Pulmonary artery endothelial cell (primary cell): ENCODE results near the gene BTBD9. TPM values are rescaled to one million over a fixed set of nuclear protein-coding genes. Genes with fewer than 3 reads are reported as not detected.
"Not testable (repeated sequence)": the region's sequence is repeated elsewhere in the genome, so short reads cannot be mapped to it uniquely, and the experiment has no call there.

Experiments
- DNase-seq: peaks from one replicate; pipeline ENCODE4 v3.0.0-alpha.2; 2011; ENCODE audit warnings: low read depth, low spot score
- total RNA-seq: library from RNA; depleted of rRNA; stranded (reverse); fragments of >200 nt; gene quantifications from 2 replicates; pipeline ENCODE4 v1.2.3, GENCODE V29; 2014

The BTBD9 gene
- total RNA-seq, 1 donor from 2014 or later: 7.6 TPM

DNA sequence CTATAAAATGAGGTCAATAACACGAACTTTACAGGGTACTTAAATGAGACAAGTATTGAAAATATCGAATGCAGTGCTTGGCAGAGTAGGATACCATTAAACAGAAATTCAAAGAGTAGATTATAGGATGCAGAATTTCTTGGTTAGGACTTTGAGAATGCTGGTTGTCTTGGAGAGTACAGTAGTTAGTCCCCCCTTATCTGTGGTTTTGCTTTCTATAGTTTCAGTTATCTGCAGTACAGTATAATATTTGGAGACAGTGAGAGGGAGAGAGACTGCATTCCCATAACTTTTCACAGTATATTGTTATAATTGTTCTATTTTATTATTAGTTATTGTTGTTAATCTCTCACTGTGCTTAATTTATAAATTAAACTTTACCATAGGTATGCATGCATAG is 290.5 kb downstream of the BTBD9 start:
- no peak for DNase-seq

DNA sequence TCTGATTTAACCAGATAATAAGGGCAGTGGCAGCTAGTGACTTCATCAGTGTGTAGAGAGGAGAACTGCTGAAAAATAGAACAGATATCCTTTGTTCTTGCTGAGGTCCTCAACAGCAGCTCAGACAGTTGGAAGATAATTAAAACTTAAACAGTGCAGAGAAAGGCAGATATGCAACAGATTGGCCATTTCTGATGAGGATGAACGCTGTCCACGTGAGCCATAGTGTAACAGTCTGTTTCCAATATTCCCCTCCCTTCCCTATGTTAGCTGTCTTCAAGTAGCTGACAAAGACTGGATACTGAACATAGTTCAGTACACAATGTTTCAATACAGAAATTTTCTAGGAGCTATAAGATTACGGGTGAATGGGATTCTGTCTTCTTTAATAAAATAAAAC is 291.4 kb downstream of the BTBD9 start:
- no peak for DNase-seq

DNA sequence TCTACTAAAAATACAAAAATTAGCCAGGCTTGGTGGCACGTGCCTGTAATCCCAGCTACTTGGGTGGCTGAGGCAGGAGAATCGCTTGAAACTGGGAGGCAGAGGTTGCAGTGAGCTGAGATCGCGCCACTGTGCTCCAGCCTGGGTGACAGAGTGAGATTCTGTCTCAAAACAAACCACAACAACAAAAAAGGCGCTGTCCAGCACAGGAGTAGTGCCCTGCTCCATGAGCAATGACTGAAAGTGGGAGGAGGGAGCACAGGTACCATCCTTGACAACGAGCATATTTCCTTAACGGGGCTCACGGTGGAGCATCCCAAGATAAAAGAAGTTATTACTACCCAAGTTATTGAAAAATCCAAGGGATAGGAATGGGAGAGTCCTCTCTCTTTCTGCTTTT is 291.9 kb downstream of the BTBD9 start:
- DNase-seq: not testable (repeated sequence)

DNA sequence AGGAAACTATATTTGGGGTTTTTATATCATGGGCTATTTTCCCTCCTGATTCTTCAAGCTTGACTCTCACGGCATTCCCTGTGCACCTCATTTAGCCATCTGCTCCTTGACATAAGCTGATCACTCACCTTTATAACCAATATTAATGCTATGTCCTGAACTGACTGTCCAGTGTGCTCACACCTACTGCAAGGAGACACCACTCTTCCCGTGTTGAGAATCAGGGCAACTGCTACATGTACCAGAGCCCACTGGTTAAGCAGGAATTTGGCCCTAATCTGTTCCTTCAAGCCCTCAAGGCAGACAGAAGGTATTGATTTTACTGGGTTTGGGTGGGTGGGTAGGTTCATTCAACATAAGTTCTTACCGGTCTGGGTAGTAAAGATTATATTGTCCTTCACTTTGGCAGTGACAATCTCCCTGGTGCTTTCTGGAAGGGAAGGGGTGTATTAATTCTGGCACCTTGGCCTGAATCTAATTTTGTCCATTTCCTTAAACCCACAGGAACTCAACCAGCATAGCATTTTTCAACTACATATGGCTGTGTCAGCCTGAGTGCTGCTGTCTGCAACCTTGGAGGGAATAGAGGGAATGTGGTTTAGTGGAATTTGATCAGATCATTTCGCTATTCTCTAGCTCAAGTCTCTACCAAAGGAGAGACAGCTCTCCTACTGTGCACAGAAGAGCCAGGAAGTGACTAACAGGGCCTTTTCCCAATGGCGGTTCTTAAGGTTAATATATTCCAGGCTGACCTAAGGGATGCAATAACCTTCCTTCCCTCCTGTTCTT is 293.2 kb downstream of the BTBD9 start:
- no peak for DNase-seq

DNA sequence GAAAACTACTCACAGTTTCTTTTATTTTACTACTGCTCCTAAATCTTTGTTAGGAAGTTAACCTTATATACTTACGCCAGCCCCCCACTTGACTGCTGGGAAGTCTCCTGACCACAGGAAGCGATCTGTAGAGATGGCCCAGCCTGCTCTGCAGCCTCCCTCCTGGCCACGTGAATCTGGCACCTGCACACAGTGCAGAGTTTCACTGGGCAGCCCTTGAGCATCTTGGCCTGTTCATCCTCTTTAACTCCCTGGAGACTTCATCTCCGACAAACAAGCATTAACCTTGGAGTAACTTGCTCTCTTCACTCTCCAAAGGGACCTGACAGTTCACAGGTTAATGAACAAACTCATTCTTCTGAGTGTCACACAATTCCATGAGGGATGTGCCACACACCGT is 294.1 kb downstream of the BTBD9 start:
- no peak for DNase-seq

DNA sequence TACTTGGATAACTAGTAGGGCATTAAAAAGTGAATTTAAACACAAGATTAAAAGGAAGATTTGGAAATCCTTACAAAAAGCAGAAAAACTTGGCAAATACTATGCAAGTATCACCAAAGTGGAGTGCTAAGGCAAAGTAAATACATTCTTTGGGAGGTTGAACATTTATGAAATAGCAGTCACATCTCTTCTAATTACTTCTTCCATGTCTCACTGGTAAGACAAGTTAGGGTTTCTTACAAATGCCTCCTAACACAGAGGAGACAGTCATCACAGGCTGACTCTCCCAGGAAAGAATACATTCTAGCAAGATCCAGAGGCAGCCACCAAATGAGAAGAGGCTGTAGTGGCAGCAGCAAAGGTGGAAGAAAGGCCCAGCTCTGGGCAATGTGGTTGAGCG is 298.2 kb downstream of the BTBD9 start:
- no peak for DNase-seq

DNA sequence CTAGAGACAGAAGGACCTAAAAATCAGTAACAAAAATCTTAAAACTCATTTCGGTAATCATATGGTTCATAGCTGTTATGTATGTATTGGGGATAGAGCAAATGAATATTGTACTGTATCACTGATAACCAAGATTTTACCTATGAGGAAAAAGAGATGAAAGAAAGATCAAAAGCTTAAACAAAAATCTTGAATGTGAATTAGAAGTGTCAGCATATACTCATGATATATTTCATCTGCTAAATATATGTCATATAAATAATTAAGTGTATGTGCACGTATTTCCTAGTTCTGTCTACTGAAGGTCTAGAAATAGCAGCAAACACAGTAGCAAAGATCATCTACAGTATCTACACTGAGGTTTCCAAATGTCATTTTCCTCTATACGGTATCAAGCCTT is 299.8 kb downstream of the BTBD9 start:
- no peak for DNase-seq

DNA sequence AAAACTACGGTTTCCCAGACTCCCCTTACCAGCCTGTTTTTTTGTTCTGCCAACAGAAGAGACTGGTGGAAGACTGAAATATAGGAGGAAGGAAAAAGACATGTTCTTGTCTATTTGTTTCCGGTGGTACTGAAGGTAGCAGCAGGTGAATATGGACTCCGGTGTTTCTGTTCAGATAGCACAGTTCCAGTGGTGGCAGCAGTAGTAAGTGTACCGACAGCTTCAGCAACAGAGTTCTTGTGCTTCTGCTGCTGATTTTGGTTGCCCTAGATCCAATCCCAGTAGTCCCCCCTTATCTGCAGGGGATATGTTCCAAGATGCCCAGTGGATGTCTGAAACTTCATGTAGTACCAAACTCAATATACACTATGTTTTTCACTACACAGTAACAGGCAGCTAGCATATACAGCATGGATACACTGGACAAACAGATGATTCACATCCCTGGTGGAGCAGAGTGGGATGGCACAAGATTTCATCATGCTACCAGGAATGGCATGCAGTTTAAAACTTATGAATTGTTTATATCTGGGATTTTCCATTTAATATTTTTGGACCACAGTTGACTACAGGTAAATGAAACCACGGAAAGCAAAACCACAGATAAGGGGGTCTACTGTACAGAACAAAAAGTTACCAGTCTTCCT is 301.8 kb downstream of the BTBD9 start:
- DNase-seq: no peak

DNA sequence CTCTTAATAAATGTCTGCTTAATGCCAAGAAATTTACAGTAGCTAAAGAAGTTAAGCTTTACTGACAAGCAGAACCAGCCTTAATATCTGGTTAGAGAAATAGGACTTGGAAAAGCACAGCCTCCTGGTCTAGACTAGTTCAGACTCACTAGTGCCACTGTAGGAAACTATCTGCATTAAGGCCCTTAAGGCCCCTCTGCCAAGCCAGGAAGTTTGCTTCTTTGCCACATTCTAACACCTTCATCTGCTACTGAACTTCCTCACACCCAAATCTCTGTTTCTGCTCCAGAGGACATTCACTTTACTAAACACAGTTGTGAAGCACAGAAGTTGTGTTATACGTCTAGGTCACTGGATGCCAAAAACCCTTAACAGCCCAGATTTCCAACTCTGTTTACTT is 302.8 kb downstream of the BTBD9 start:
- DNase-seq: no peak

DNA sequence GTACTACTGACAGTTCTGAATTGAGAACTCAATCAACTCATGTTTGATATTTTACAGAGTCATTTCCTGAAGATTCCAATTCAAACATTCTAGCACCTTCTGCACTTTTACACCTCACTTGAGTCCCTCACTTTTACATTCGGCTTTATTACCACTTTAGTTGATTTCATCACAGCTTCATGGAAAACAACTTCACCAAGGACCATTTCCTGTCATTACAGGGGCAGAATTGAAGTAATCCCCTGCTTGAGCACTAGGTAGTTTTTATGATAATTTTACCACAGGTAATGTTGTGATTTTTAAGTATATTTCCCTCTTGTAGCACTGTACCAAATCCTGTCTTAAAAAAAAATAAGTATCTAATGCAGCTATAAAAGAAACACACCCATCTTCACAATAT is 312.9 kb downstream of the BTBD9 start:
- no peak for DNase-seq

DNA sequence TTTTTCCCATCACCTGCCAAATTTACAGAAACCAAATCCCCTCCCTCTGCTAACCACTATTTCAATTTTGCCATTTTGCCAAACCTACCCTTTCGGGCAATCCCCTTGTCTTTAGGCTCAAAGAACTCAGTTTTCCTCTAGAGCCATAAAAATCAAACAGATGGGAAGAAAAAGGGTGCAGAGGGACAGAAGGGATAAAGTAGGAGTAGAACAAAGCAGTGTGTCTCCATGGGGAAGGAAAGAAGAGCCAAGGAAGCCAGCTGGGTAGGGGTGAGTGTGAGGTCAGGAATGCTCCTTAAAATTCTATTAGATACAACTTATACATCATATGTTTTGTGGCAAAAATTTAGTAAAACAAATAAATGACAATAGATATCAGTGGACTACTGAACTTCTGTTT is 316.5 kb downstream of the BTBD9 start:
- DNase-seq: no peak

DNA sequence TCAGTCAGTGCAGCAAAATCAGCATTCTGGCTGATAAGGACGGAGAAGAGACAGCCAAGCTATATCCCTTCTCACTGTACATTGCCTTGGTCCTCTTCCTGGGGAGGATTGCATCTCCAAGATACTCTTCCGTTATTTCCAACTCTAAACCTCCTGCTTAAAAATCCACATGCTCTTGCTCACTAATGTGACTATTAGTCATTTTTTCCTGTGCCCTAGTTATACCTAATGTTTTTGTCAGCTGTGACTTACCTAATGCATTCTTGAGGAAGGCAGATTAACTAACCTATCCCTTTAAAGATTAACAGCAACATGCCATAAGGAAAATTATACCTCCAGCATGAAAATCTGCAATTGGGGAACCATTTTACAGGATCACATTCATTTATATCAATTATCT is 317.6 kb downstream of the BTBD9 start:
- no peak for DNase-seq

DNA sequence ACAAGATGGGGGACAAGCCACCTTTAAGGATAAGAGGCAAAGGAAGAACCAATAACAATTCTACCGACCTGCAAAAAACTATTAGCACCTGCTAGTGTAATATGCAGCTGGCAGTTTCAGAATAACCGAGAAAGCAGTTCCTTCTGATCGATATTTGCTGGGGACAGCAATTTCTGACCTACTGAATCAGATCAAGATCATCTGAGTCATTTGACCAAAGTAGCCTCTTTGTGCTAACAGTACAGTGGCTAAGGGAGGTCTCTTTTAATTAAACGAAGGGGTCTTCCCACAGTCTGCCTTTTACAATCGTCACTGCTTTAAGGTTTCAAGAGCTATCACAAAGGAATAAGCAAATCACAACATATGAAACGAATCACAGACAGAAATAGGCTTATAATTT is 318.9 kb downstream of the BTBD9 start:
- no peak for DNase-seq

DNA sequence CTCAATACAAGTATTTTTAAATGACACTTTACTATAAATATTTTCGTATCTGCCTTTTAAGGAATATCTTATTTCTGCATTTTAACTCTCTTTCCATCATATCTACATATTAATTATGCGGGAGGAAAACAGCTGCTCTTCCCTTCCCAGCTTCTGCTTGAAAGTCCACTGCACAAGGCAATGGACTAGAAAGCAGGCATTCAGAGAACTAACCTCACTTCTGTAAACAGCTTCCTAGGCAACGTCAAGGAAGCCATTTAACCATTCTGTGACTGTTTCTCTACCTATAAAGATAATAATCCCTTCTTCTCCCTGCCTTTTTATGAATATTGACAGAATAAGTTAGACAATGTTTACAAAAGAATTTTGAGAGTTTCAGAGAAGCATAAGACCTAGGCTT is 319.4 kb downstream of the BTBD9 start:
- no peak for DNase-seq

DNA sequence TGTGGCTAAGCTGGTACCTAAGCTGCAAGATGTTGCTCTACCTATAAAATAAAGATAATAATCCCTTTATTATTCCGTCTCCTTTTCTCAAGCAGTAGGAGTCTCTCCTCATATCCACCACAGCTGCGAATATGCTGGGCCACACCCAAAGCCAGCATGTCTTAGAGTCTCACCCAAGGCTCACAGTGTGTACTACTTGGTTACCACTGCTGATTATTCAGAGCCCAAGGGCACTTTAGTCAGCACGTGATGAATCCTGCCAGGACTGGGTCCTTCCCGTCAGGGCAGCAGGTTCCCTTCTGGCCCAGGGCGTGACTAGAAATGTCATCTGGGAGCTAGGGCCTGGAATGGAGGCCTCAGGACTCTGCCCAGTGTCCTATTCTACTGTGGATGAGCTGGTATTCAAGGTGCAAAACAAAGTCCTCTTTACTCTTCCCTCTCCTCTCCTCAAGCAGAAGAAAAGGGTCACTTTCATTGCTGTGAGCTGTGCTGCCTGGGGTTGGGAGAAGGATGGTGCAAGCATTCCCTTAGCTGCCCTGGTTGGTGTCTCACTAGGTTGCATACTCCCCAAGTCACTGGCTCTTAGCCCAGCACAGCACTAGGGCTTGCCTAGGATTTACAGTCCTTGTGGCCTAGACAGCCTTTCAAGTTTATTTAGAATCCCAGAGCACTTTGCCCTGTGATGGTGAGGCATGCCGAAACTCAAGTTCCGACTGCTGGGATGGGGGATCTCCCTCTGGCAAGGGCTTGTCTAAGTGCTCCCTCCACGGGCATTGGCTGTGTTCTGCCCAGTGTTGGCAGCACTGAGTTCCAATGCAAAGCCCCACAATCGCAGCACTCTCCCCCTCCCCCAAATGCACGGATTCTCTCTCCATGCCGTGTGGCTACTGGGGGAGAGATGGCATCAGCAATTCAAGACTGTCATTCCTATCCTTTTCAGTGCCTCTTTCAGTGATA is 320.2 kb downstream of the BTBD9 start:
- DNase-seq: no peak

DNA sequence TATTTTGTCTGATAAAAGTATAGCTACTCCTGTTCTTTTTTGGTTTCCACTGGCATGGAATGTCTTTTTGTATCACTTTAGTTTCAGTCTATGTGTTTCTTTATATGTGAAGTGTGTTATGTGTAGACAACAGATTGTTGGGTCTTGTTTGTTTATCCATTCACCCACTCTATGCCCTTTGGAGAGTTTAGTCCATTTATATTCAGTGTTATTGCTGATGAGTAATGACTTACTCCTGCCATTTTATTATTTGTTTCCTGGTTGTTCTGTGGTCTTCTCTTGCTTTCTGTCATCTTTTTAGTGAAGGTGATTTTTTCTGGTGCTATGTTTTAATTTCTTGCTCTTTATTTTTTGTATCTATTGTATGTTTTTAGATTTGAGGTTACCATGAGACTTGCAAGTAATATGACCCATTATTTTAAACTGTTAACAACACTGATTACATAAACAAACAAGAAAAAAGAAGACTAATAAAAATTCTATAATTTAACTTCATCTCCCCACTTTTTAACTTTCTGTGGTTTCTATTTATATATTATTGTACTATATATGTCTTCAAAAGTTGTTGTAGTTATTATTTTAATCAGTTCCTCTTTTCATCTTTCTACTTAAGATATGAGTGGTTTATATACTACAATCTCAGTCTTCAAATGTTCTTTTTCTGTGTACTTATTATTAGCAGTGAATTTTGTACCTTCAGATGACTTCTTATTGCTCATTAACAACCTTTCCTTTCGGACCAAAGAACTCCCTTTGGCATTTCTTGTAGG is 323.4 kb downstream of the BTBD9 start:
- DNase-seq: no peak

DNA sequence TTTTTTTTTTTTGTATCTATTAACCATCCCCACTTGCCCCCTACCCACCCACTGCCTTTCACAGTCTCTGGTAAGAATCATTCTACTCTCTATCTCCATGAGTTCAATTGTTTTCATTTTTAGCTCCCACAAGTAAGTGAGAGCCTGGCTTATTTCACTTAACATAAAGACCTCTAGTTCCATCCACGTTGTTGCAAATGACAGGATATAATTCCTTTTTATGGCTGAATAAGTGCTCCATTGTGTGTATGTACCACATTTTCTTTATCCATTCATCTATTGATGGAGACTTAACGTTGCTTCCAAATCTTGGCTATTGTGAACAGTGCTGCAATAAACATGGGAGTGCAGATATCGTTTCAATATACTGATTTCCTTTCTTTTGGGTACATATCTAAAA is 328.5 kb downstream of the BTBD9 start:
- no peak for DNase-seq

DNA sequence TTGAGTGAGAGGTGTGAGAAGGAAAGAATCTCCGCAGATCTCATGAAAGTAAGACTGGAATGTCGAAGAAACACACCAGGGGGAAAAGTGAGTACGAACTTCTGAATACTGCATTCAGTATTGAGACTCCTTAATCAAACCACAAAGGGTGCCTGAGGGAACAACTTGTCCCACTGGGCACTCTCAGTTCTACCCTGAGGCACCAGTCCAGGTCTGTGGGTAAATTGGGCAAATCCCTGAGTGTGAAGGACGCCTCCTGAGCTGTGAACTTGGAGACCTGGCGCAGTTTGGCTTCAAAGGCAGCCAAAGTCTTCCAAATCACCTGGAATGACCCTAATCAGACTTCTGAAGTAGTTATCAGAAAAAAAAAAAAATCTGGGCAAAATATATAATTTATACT is 329.7 kb downstream of the BTBD9 start:
- DNase-seq: no peak

DNA sequence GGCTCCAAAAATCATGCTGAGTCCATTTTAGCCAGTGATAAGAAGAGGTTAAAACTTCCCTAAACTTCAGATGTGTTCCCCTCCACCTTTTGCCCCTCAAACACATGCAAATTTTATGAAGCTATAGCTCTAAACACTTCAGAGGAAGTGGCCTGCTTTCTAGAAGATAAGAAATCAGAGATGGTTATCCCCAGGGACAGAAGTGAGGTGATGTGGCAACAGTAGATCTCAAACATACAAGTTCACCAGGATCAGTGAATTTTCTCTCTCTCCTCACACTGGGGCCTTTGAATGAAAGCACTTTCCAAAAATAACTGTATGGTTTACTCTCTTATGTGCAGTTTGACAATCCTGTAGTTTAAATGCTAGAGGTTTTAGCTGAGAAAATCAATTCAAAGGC is 332.0 kb downstream of the BTBD9 start:
- DNase-seq: no peak

DNA sequence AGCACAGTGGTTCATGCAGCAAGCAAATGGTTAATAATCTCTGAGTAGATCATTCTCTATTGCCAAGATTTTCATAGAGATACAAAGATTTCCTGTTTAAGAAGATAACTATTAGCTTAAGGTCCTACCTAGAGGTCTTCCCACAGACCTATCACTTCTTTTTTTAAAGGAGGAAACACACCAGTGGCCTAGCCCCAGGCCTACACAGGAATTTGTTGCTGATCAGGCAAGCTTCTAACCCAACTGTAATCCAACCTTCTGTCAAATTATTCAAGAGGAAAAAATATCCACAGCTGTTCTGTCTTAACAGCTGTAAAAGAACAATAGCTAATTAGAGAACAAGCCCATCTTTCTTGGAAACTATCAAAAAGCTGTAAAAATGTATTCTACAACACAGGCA is 332.8 kb downstream of the BTBD9 start:
- no peak for DNase-seq

DNA sequence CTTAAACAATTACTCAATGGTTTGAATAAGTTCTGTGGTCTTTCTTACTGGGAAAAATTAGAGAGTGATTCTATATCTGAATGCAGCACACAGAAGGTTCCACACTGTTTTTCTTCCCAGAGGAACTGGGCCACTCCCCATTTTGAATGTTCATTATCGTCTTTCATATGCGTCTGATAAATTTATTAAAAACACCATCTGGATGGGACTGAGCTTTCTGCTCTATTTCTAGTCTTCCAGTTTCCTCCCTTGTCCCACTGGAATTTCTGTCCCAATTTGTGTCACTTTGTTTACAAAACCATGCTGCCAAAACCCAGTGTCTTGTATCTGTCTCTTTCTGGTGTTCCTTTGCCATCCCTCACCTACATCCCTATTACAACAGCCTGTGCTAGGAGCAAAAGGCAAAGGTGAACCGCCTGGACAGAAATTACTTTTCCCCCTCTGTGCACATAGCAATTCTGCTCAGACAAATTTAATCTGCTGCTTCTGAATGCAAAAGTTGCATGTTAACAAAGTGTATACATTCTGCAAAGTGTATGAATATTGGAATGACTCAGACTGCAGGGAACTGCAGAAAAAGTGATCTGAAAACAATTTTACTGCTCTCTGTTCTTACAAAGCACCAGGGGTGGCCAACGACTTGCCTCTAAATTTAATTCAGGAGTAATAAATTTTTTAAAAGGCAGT is 333.6 kb downstream of the BTBD9 start:
- no peak for DNase-seq
